NOMO-1 (cell line): ENCODE results near the gene PIK3C2B.
A peak's percentile ranks its signal among the peaks of the same experiment; 100 is the strongest.
"Not testable (repeated sequence)": the region's sequence is repeated elsewhere in the genome, so short reads cannot be mapped to it uniquely, and the experiment has no call there.

ENCODE experiments used
- DNase-seq, 2 experiments: peaks; one replicate each; lab custom pipeline; 2025; ENCODE audit not compliant: unreplicated experiment in 2 of 2; lab: John Stamatoyannopoulos, UW

Gene PIK3C2B

GRCh38 chr1:204509186-204509635 is 14.6 kb upstream of the PIK3C2B start:
- DNase-seq = no peak

GRCh38 chr1:204507317-204508105 is 12.9 kb upstream of the PIK3C2B start:
- peak; percentile 33 to 47 for DNase-seq

GRCh38 chr1:204506969-204507316 is 12.3 kb upstream of the PIK3C2B start:
- peak; percentile 77 to 87 for DNase-seq

GRCh38 chr1:204506201-204506968 is 11.8 kb upstream of the PIK3C2B start:
- peak; percentile 60 to 85 for DNase-seq

- DNase-seq = peak in 1 of 2 experiments; percentile 40
These were observed 11.1 kb upstream of the PIK3C2B start for GRCh38 chr1:204505674-204506200.

GRCh38 chr1:204503913-204504519 is 9.4 kb upstream of the PIK3C2B start:
- DNase-seq = no peak

- peak; percentile 20 to 82 for DNase-seq
These were observed 8.7 kb upstream of the PIK3C2B start for GRCh38 chr1:204503122-204503912.

GRCh38 chr1:204502241-204502640 is 7.6 kb upstream of the PIK3C2B start:
- no peak for DNase-seq

GRCh38 chr1:204499511-204500468 is 5.2 kb upstream of the PIK3C2B start:
- no peak for DNase-seq

GRCh38 chr1:204498981-204499380 is 4.4 kb upstream of the PIK3C2B start:
- peak; percentile 9 to 50 for DNase-seq

- DNase-seq = no peak
These were observed 1.2 kb upstream of the PIK3C2B start for GRCh38 chr1:204495777-204496176.

- no peak for DNase-seq
These were observed 611 bp upstream of the PIK3C2B start for GRCh38 chr1:204495078-204495753.

GRCh38 chr1:204493984-204494280 is 673 bp downstream of the PIK3C2B start:
- DNase-seq = peak; percentile 33 to 46

GRCh38 chr1:204493145-204493983 is 1.2 kb downstream of the PIK3C2B start:
- no peak for DNase-seq

GRCh38 chr1:204491655-204492054 is 3.0 kb downstream of the PIK3C2B start:
- DNase-seq = no peak

GRCh38 chr1:204487256-204487615 is 7.4 kb downstream of the PIK3C2B start:
- no peak for DNase-seq

GRCh38 chr1:204486513-204487255 is 7.9 kb downstream of the PIK3C2B start:
- DNase-seq = not testable (repeated sequence)
